ENCODE results near the gene FOXP1.
A peak's percentile ranks its signal among the peaks of the same experiment; 100 is the strongest.
"Not testable (repeated sequence)": the region's sequence is repeated elsewhere in the genome, so short reads cannot be mapped to it uniquely, and the experiment has no call there.

FOXP1 gene

DNA sequence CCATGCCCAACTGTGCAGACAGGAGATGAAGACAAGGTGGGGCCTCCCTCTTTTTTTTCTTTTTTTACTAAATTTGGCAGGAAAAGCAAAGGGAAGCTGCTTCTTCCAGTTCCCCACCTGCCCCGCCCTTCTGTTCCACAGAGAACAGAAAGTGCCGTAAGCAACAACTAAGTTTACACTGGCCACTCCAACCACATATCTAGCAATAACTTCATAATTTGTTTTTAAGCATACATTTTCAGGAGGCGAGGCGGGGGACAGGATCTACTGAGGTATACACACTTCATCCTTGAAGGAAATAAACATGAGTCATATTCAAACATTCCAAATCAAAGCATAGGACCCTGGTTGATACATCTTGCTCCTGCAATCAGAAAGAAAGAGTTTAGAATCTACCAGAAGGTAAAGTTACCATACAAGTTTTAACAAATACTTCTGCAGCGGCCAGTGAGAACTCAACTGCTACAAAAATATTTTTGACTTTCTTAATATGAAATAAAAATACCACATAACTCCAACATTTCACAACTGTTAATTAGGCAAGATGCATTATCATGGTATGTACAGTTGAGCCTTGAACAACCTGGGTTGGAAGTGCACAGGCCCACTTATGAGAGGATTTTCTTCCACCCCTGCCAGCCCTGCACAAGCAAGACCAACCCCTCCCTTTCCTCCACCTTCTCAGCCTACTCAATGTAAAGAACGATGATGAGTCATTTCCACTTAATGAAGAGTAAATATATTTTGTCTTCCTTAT, 50.7 kb downstream of the FOXP1 start:
- Histone ChIP-seq H3K4me3 (ENCODE audit: low read depth, low read length, poor library complexity, severe bottlenecking) (no peak overlapping the region), H3K27me3 (ENCODE audit: insufficient read depth, low read length) (no peaks in the 10 kb centered on the region), H3K9ac (ENCODE audit: low read length) (no peak overlapping the region), H3K9me3 (ENCODE audit: low read length) (no peaks in the 10 kb centered on the region), H3F3A (ENCODE audit: insufficient read depth, low read length) (no peaks in the 10 kb centered on the region), H3K79me2 (ENCODE audit: insufficient read depth, low read length) (peaks cover 21% of the 10 kb centered on the region), H4K20me1 (ENCODE audit: insufficient read depth, low read length) (no peaks in the 10 kb centered on the region), H3K27ac (ENCODE audit: low read depth, low read length, poor library complexity, severe bottlenecking) (peak overlapping the region; percentile 49), H2AFZ (ENCODE audit: low read length) (no peak overlapping the region), H3K36me3 (ENCODE audit: insufficient read depth, low read length) (peaks cover 49% of the 10 kb centered on the region), H3K9me2 (ENCODE audit: low read depth, low read length) (no peaks in the 10 kb centered on the region), H3K4me1 (ENCODE audit: insufficient read depth, low read length, severe bottlenecking) (peaks cover 34% of the 10 kb centered on the region), H3K4me2 (ENCODE audit: low read length) (no peak overlapping the region)
- TF ChIP-seq, protein P1, sequence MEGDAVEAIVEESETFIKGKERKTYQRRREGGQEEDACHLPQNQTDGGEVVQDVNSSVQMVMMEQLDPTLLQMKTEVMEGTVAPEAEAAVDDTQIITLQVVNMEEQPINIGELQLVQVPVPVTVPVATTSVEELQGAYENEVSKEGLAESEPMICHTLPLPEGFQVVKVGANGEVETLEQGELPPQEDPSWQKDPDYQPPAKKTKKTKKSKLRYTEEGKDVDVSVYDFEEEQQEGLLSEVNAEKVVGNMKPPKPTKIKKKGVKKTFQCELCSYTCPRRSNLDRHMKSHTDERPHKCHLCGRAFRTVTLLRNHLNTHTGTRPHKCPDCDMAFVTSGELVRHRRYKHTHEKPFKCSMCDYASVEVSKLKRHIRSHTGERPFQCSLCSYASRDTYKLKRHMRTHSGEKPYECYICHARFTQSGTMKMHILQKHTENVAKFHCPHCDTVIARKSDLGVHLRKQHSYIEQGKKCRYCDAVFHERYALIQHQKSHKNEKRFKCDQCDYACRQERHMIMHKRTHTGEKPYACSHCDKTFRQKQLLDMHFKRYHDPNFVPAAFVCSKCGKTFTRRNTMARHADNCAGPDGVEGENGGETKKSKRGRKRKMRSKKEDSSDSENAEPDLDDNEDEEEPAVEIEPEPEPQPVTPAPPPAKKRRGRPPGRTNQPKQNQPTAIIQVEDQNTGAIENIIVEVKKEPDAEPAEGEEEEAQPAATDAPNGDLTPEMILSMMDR (IDR thresholded peaks at IDR 0.05; ENCODE audit: low read length) = no peak
- no peak for TF ChIP-seq EZH2 (IDR thresholded peaks at IDR 0.05; ENCODE audit: borderline replicate concordance, low read length)

DNA sequence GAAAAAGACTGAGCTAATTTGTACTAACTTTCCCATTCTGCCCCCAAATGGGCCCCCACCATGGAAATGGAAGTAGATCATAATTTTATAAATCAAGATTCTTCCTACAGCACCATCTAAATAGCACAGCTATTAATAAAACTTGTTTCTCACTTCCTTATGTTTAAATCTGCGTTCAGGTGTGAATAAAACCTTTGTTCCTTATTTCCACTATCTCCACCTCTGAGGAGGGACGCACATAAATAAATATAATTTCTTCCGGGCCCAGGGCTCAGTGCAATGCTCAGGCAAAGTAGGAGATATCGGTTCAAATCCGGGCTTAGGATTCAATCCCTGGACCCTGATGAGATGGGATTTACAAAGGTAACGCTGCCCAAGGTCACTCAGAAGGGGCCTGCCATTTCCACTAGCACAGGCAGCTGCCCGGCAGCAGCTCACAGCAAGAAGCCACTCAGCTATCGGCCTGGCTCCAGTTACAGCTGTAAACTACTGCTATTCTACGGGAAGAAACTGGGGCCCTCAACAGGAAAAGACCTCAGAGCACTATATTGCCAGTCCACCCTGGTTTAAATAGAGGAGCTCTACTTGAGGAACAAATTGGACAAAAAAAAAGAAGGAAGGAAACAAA, 52.5 kb downstream of the FOXP1 start:
- no peak overlapping the region for H3K4me3 ChIP-seq (ENCODE audit: low read depth, low read length, poor library complexity, severe bottlenecking)
- peaks cover 47% of the 10 kb centered on the region for H3K4me1 ChIP-seq (ENCODE audit: insufficient read depth, low read length, severe bottlenecking)
- no peak overlapping the region for H2AFZ ChIP-seq (ENCODE audit: low read length)
- H3K9ac ChIP-seq (ENCODE audit: low read length) = no peak overlapping the region
- no peaks in the 10 kb centered on the region for H4K20me1 ChIP-seq (ENCODE audit: insufficient read depth, low read length)
- H3K9me2 ChIP-seq (ENCODE audit: low read depth, low read length) = no peaks in the 10 kb centered on the region
- H3K79me2 ChIP-seq (ENCODE audit: insufficient read depth, low read length) = peaks cover 28% of the 10 kb centered on the region
- no peaks in the 10 kb centered on the region for H3F3A ChIP-seq (ENCODE audit: insufficient read depth, low read length)
- H3K27ac ChIP-seq (ENCODE audit: low read depth, low read length, poor library complexity, severe bottlenecking) = peak overlapping the region; percentile 44
- H3K36me3 ChIP-seq (ENCODE audit: insufficient read depth, low read length) = peaks cover 41% of the 10 kb centered on the region
- TF ChIP-seq EZH2 (IDR thresholded peaks at IDR 0.05; ENCODE audit: borderline replicate concordance, low read length) = no peak
- TF ChIP-seq, protein P1 (IDR thresholded peaks at IDR 0.05; ENCODE audit: low read length) = no peak
- no peaks in the 10 kb centered on the region for H3K9me3 ChIP-seq (ENCODE audit: low read length)
- H3K4me2 ChIP-seq (ENCODE audit: low read length) = no peak overlapping the region
- H3K27me3 ChIP-seq (ENCODE audit: insufficient read depth, low read length) = no peaks in the 10 kb centered on the region

DNA sequence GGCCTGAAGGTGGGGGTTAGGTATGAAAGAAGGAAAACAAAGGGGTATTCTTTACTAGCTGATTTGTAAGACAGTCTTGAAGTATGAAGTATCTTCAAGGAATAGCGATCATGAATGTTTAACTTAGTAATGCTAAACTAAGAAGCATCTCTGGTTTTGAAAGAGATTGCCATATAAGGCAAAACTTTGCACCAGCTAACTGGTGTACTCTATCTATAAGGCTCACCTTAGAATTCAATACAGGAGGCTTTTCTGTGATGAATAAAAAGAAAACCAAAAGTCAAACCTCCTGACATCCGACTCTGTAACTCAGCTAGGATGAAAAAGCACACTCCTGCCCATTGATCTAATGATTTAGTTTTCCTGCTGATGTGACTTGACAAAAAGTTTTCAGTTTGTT, 54.7 kb downstream of the FOXP1 start:
- peaks cover 33% of the 10 kb centered on the region for H3K79me2 ChIP-seq (ENCODE audit: insufficient read depth, low read length)
- no peak overlapping the region for H3K4me3 ChIP-seq (ENCODE audit: low read depth, low read length, poor library complexity, severe bottlenecking)
- H3K36me3 ChIP-seq (ENCODE audit: insufficient read depth, low read length) = peaks cover 30% of the 10 kb centered on the region; the same call in 1 of the 2 replicates
- no peak overlapping the region for H3K9ac ChIP-seq (ENCODE audit: low read length)
- H3K9me2 ChIP-seq (ENCODE audit: low read depth, low read length) = no peaks in the 10 kb centered on the region
- peaks cover 68% of the 10 kb centered on the region for H3K4me1 ChIP-seq (ENCODE audit: insufficient read depth, low read length, severe bottlenecking)
- no peaks in the 10 kb centered on the region for H3K27me3 ChIP-seq (ENCODE audit: insufficient read depth, low read length)
- H3F3A ChIP-seq (ENCODE audit: insufficient read depth, low read length) = no peaks in the 10 kb centered on the region
- H3K9me3 ChIP-seq (ENCODE audit: low read length) = no peaks in the 10 kb centered on the region
- no peak overlapping the region for H3K4me2 ChIP-seq (ENCODE audit: low read length)
- no peak overlapping the region for H2AFZ ChIP-seq (ENCODE audit: low read length)
- H4K20me1 ChIP-seq (ENCODE audit: insufficient read depth, low read length) = no peaks in the 10 kb centered on the region
- H3K27ac ChIP-seq (ENCODE audit: low read depth, low read length, poor library complexity, severe bottlenecking) = peak overlapping the region; percentile 73
- TF ChIP-seq, protein P1 (IDR thresholded peaks at IDR 0.05; ENCODE audit: low read length) = no peak
- TF ChIP-seq EZH2 (IDR thresholded peaks at IDR 0.05; ENCODE audit: borderline replicate concordance, low read length) = no peak

DNA sequence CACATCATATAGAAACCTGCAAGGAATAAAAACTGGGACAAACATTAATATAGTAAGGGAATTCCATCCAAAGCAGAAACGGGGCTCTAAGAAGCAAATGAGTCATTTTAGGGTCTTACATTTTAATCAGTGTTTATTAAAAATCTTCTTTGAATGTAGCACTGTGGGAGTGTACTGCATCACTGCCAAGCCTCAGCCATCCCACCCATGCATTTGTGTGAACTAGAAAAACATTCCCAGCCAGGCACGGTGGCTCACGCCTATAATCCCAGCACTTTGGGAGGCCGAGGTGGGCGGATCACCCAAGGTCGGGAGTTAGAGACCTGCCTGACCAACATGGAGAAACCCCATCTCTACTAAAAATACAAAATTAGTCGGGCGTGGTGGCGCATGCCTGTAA, 57.1 kb downstream of the FOXP1 start:
- peaks cover 86% of the 10 kb centered on the region for H3K4me1 ChIP-seq (ENCODE audit: insufficient read depth, low read length, severe bottlenecking)
- not testable (repeated sequence) for H2AFZ ChIP-seq (ENCODE audit: low read length); H3K9me2 ChIP-seq (ENCODE audit: low read depth, low read length); H3K27me3 ChIP-seq (ENCODE audit: insufficient read depth, low read length); H3K9me3 ChIP-seq (ENCODE audit: low read length); H3K4me3 ChIP-seq (ENCODE audit: low read depth, low read length, poor library complexity, severe bottlenecking); H3K9ac ChIP-seq (ENCODE audit: low read length); H3F3A ChIP-seq (ENCODE audit: insufficient read depth, low read length); H3K4me2 ChIP-seq (ENCODE audit: low read length); H4K20me1 ChIP-seq (ENCODE audit: insufficient read depth, low read length)
- H3K36me3 ChIP-seq (ENCODE audit: insufficient read depth, low read length) = peaks cover 14% of the 10 kb centered on the region; the same call in 1 of the 2 replicates
- H3K27ac ChIP-seq (ENCODE audit: low read depth, low read length, poor library complexity, severe bottlenecking) = peak overlapping the region; percentile 73
- H3K79me2 ChIP-seq (ENCODE audit: insufficient read depth, low read length) = peaks cover 48% of the 10 kb centered on the region
